A673 (cell line): ENCODE results near the gene CRYBA2. TPM values are rescaled to one million over a fixed set of nuclear protein-coding genes. Genes with fewer than 3 reads are reported as not detected.

ENCODE experiments used
- BruUV-seq: library from RNA; stranded (reverse); fragments of 400-500 nt; replicated peaks from 2 replicates; lab custom pipeline; 2021; lab: Mats Ljungman, UMichigan
- CTCF ChIA-PET: fragments of 300-600 bp; sonication (Branson Sonifier 250); formaldehyde crosslinking; loops from one replicate; lab custom pipeline; 2022; ENCODE audit warnings: antibody characterized with exemption; lab: Charles Lee
- POLR2A ChIA-PET: fragments of 300-600 bp; sonication (Branson Sonifier 250); formaldehyde crosslinking; loops from one replicate; lab custom pipeline; 2022; ENCODE audit warnings: antibody characterized with exemption; ENCODE audit not compliant: low non-redundant PET; lab: Charles Lee
- DNase-seq: peaks from one replicate; pipeline ENCODE4 v3.0.0-alpha.2; 2015; ENCODE audit warnings: low spot score
- H3K27ac ChIP-seq: fragments of 200-600 bp; sonication (generic); 2 replicates; pipeline ENCODE4 v1.5.1; 2016; ENCODE audit warnings: mixed run types, low read depth, mild to moderate bottlenecking, mixed read lengths, antibody characterized with exemption, low read length; ENCODE audit not compliant: poor library complexity, severe bottlenecking
- H3K27me3 ChIP-seq: fragments of 200-600 bp; sonication (generic); replicated peaks from 2 replicates; pipeline ENCODE4 v1.6.1; 2017; ENCODE audit warnings: mixed run types, low read depth, mild to moderate bottlenecking, mixed read lengths, antibody characterized with exemption, low read length; ENCODE audit not compliant: insufficient read depth, poor library complexity
- H3K36me3 ChIP-seq: fragments of 200-600 bp; sonication (generic); 2 replicates; pipeline ENCODE4 v1.6.1; 2016; ENCODE audit warnings: mixed run types, mild to moderate bottlenecking, mixed read lengths, antibody characterized with exemption, low read length; ENCODE audit not compliant: insufficient read depth, poor library complexity, severe bottlenecking
- H3K4me1 ChIP-seq: fragments of 200-600 bp; sonication (generic); 2 replicates; pipeline ENCODE4 v1.6.1; 2017; ENCODE audit warnings: mixed run types, mild to moderate bottlenecking, mixed read lengths, antibody characterized with exemption, low read length; ENCODE audit not compliant: insufficient read depth, poor library complexity, severe bottlenecking
- H3K4me3 ChIP-seq: fragments of 200-600 bp; sonication (generic); 2 replicates; pipeline ENCODE4 v1.5.1; 2016; ENCODE audit warnings: low read depth, mixed run types, mild to moderate bottlenecking, mixed read lengths, low read length; ENCODE audit not compliant: poor library complexity, severe bottlenecking
- H3K9me3 ChIP-seq: fragments of 200-600 bp; sonication (generic); 2 replicates; pipeline ENCODE4 v1.6.1; 2016; ENCODE audit warnings: mixed run types, low read depth, mild to moderate bottlenecking, mixed read lengths, antibody characterized with exemption, low read length; ENCODE audit not compliant: poor library complexity, severe bottlenecking
- CTCF ChIP-seq: fragments of 300-800, 200-600 bp; sonication (generic); conservative IDR thresholded peaks from 2 replicates; pipeline ENCODE4 v1.5.1; 2017; ENCODE audit warnings: low read depth, mild to moderate bottlenecking, antibody characterized with exemption, low read length, moderate library complexity, mixed read lengths
- EZH2 ChIP-seq: fragments of 200-600 bp; sonication (generic); IDR thresholded peaks from 2 replicates; pipeline ENCODE4 v1.6.1; 2017; ENCODE audit warnings: borderline replicate concordance, low read depth, mild to moderate bottlenecking, mixed read lengths, antibody characterized with exemption, low read length; ENCODE audit not compliant: poor library complexity, severe bottlenecking
- intact Hi-C: fragments of 100-400 bp; cut with micrococcal nuclease; formaldehyde crosslinking; loops from one replicate; pipeline ENCODE4 v1.10.0; 2022; ENCODE audit not compliant: unreplicated experiment
- total RNA-seq: library from RNA; stranded (reverse); gene quantifications from 2 replicates; pipeline ENCODE4 v1.2.3, GENCODE V29; 2021

Gene CRYBA2
- total RNA-seq, 1 experiment from 2014 or later, result 1.3 TPM

- BruUV-seq, result no TSS peak
- POLR2A ChIA-PET, result no interaction called here
- intact Hi-C loops, result no loop called here
- Histone ChIP-seq H3K27me3 (peaks cover 52% of the 10 kb centered on the region), H3K4me3 (no peak overlapping the region), H3K27ac (no peak overlapping the region), H3K9me3 (no peaks in the 10 kb centered on the region), H3K4me1 (peaks cover 16% of the 10 kb centered on the region), H3K36me3 (no peaks in the 10 kb centered on the region)
- CTCF ChIA-PET, result interaction anchor here (0.5 kb wide), 1 partner anchor 12 kb away, joined by 3 read pairs; no protein-coding TSS in a partner anchor
- no peak for TF ChIP-seq EZH2
- TF ChIP-seq CTCF, result no peak
- DNase-seq, result no peak
Observed at GRCh38 chr2:218992196-218992595, 1.0 kb downstream of the CRYBA2 start.

DNA sequence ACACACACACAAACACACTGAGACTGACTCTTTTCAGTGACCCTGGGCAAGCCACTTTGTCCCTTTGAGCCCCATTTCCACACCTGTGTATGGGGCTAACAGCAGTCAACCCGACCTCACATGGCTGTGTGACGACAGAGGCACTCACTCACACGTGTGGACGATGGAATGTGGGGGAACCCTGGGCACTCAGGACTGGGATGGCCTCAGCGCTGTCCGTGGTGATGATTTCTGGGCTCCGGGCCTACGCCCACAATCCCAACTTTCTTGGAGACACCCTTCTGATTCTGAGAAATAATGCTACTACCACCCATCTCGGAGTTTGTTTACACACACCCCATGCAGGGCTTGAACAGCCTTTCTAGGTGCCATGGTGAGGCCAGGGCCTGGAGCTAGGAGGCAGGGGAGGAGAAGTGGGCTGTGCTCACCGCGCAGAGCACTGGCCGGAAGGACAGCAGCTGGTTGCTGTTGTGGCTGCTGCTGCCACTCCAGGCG, 1.5 kb downstream of the CRYBA2 start:
- Histone ChIP-seq H3K4me1 (peaks cover 16% of the 10 kb centered on the region), H3K36me3 (no peaks in the 10 kb centered on the region), H3K9me3 (no peaks in the 10 kb centered on the region), H3K4me3 (no peak overlapping the region), H3K27ac (no peak overlapping the region), H3K27me3 (peaks cover 54% of the 10 kb centered on the region)
- intact Hi-C loops, result no loop called here
- no peak for DNase-seq
- BruUV-seq, result no TSS peak
- TF ChIP-seq EZH2 (no peak), CTCF (no peak)
- ChIA-PET CTCF (interaction anchor here (0.5 kb wide), 1 partner anchor 13 kb away, joined by 3 read pairs; no protein-coding TSS in a partner anchor), POLR2A (no interaction called here)

DNA sequence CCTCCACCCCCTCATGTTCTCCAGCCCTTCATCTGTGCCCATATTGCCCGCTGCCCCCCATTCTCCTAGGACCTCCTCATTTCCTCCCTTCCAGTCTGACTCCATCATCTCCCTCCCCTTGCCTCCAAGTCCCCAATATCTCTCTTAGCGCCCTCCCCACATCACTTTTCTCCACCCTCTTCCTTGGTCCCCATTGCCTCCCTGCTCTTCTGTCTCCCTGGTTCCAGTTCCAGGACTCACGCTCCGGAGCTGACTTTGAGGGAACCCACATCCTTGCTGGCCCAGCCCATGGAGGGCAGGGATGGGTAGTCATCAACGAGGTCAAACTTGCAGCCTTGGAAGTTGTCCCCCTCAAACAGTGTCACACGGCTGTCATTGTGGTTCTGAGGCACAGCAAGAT, 2.6 kb downstream of the CRYBA2 start:
- no peaks in the 10 kb centered on the region for H3K36me3 ChIP-seq
- ChIA-PET CTCF (no interaction called here), POLR2A (no interaction called here)
- H3K27me3 ChIP-seq, result peaks cover 57% of the 10 kb centered on the region
- peaks cover 21% of the 10 kb centered on the region for H3K4me1 ChIP-seq
- H3K27ac ChIP-seq, result no peak overlapping the region
- no peak for DNase-seq
- intact Hi-C loops, result no loop called here
- H3K4me3 ChIP-seq, result no peak overlapping the region
- H3K9me3 ChIP-seq, result no peaks in the 10 kb centered on the region
- BruUV-seq, result no TSS peak
- no peak for TF ChIP-seq EZH2
- TF ChIP-seq CTCF, result no peak
